HL-60 (cell line): Measurements from ENCODE around the gene SDCCAG8.

Experiments
- DNase-seq, 2 experiments: peaks; one replicate each; pipeline ENCODE4 v3.0.0-alpha.2; 2010 to 2020; ENCODE audit warnings: low read depth in 1 of 2, low spot score in 1 of 2
- H3K27ac ChIP-seq: fragments of 250-450 bp; sonication (Bioruptor Pico); replicated peaks from 2 replicates; pipeline ENCODE4 v1.5.1; 2020; ENCODE audit warnings: mild to moderate bottlenecking, moderate library complexity
- H3K27me3 ChIP-seq: fragments of 250-450 bp; sonication (Bioruptor Pico); 2 replicates; pipeline ENCODE4 v1.5.1; 2021; ENCODE audit warnings: mild to moderate bottlenecking, moderate library complexity; ENCODE audit not compliant: insufficient read depth, poor library complexity, severe bottlenecking
- H3K4me3 ChIP-seq: replicated peaks from 2 replicates; pipeline ENCODE4 v1.5.1; 2011; ENCODE audit warnings: mild to moderate bottlenecking, control low read depth, low read length; ENCODE audit not compliant: insufficient read depth
- GABPA ChIP-seq: IDR thresholded peaks from 2 replicates; pipeline ENCODE4 v1.6.1; 2012; ENCODE audit warnings: low read depth
- POLR2AphosphoS5 ChIP-seq: IDR thresholded peaks from 2 replicates; pipeline ENCODE4 v1.6.1; 2012; ENCODE audit warnings: low read depth
- SPI1 ChIP-seq: IDR thresholded peaks from 2 replicates; pipeline ENCODE4 v1.6.1; 2012; ENCODE audit warnings: low read depth, mild to moderate bottlenecking, borderline replicate concordance
- TF ChIP-seq, protein P1 (sequence below): IDR thresholded peaks from one replicate; pipeline ENCODE4 v1.5.1; 2011; ENCODE audit warnings: low read length, control low read depth, inconsistent platforms; ENCODE audit not compliant: insufficient read depth
- TF ChIP-seq, protein P2 (sequence below): IDR thresholded peaks from 2 replicates; pipeline ENCODE4 v1.6.1; 2012; ENCODE audit warnings: low read depth; ENCODE audit not compliant: insufficient replicate concordance

Gene SDCCAG8

DNA sequence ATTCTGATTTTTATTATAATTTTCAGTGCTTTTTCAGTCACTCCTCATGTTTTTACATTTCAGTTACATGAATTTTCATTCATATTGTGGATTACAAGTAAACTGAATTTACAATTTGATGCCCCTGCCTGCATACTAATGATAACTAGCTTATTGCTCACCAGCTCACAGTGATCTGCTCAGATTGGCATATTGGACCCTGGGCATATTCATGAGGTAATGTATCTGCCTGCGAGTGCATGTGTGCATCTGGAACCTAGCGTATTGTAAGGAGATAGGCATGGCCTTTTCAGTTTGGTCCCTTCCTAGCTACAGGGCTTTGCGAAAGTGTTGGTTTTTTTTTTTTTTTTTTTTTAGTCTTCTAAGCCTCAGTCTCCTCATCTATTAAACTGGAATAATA, 213.7 kb downstream of the SDCCAG8 start:
- no peak for DNase-seq
- TF ChIP-seq, protein P1, sequence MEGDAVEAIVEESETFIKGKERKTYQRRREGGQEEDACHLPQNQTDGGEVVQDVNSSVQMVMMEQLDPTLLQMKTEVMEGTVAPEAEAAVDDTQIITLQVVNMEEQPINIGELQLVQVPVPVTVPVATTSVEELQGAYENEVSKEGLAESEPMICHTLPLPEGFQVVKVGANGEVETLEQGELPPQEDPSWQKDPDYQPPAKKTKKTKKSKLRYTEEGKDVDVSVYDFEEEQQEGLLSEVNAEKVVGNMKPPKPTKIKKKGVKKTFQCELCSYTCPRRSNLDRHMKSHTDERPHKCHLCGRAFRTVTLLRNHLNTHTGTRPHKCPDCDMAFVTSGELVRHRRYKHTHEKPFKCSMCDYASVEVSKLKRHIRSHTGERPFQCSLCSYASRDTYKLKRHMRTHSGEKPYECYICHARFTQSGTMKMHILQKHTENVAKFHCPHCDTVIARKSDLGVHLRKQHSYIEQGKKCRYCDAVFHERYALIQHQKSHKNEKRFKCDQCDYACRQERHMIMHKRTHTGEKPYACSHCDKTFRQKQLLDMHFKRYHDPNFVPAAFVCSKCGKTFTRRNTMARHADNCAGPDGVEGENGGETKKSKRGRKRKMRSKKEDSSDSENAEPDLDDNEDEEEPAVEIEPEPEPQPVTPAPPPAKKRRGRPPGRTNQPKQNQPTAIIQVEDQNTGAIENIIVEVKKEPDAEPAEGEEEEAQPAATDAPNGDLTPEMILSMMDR = no peak
- no peak overlapping the region for H3K4me3 ChIP-seq
- no peak overlapping the region for H3K27ac ChIP-seq
- no peaks in the 10 kb centered on the region for H3K27me3 ChIP-seq

- Histone ChIP-seq H3K27ac (no peak overlapping the region), H3K27me3 (no peaks in the 10 kb centered on the region), H3K4me3 (no peak overlapping the region)
- TF ChIP-seq, protein P2, sequence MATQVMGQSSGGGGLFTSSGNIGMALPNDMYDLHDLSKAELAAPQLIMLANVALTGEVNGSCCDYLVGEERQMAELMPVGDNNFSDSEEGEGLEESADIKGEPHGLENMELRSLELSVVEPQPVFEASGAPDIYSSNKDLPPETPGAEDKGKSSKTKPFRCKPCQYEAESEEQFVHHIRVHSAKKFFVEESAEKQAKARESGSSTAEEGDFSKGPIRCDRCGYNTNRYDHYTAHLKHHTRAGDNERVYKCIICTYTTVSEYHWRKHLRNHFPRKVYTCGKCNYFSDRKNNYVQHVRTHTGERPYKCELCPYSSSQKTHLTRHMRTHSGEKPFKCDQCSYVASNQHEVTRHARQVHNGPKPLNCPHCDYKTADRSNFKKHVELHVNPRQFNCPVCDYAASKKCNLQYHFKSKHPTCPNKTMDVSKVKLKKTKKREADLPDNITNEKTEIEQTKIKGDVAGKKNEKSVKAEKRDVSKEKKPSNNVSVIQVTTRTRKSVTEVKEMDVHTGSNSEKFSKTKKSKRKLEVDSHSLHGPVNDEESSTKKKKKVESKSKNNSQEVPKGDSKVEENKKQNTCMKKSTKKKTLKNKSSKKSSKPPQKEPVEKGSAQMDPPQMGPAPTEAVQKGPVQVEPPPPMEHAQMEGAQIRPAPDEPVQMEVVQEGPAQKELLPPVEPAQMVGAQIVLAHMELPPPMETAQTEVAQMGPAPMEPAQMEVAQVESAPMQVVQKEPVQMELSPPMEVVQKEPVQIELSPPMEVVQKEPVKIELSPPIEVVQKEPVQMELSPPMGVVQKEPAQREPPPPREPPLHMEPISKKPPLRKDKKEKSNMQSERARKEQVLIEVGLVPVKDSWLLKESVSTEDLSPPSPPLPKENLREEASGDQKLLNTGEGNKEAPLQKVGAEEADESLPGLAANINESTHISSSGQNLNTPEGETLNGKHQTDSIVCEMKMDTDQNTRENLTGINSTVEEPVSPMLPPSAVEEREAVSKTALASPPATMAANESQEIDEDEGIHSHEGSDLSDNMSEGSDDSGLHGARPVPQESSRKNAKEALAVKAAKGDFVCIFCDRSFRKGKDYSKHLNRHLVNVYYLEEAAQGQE = no peak
- TF ChIP-seq GABPA = no peak
- TF ChIP-seq POLR2AphosphoS5 = no peak
- no peak for TF ChIP-seq SPI1
- TF ChIP-seq, protein P1 = no peak
- DNase-seq = no peak
Measured at GRCh38 chr1:243470502-243470901, 214.7 kb downstream of the SDCCAG8 start.

DNA sequence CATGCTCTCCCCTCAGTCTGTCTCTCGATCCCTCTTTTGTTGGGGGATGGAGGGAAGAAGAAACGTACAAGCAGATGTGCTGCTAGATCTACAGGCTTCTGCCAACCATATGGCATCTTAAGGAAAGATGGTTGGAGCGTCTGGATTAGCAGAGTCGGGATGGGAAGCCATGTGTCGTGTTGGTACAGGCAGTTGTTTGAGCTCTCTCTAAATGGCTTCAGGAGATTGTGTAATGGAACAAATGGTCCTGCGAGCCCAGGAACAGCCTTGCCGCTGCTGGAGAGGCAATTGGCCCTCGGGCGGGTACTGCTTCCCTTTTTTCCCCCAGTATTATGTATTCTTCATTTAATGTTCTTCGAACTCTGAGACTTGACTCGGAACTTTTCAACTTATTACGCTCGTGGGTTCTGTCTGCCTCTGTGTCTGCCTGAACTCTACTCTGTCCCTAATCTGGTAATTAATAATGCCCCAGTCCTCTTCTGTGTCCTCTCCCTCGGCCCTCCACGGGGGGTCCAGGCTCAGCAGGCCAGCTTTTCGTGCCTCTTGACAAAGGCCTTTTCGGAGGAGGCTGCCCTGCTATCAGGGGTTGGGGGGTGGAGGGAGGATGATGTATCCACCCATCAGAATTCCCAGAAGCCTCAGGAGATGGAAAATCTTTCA, 215.3 kb downstream of the SDCCAG8 start:
- Histone ChIP-seq H3K4me3 (no peak overlapping the region), H3K27me3 (no peaks in the 10 kb centered on the region), H3K27ac (no peak overlapping the region)
- TF ChIP-seq, protein P2 = no peak
- TF ChIP-seq GABPA = no peak
- TF ChIP-seq, protein P1 = no peak
- no peak for TF ChIP-seq POLR2AphosphoS5
- TF ChIP-seq SPI1 = peak; percentile 25; the same call in 1 of the 2 replicates
- peak in 1 of 2 experiments; percentile 76 for DNase-seq
